Measurements from ENCODE around the gene HLA-DMB. TPM values are rescaled to one million over a fixed set of nuclear protein-coding genes. Genes with fewer than 3 reads are reported as not detected.

Gene HLA-DMB
- total RNA-seq, 2 donors from 2014 or later, result 6.9 to 15.8 TPM

DNA sequence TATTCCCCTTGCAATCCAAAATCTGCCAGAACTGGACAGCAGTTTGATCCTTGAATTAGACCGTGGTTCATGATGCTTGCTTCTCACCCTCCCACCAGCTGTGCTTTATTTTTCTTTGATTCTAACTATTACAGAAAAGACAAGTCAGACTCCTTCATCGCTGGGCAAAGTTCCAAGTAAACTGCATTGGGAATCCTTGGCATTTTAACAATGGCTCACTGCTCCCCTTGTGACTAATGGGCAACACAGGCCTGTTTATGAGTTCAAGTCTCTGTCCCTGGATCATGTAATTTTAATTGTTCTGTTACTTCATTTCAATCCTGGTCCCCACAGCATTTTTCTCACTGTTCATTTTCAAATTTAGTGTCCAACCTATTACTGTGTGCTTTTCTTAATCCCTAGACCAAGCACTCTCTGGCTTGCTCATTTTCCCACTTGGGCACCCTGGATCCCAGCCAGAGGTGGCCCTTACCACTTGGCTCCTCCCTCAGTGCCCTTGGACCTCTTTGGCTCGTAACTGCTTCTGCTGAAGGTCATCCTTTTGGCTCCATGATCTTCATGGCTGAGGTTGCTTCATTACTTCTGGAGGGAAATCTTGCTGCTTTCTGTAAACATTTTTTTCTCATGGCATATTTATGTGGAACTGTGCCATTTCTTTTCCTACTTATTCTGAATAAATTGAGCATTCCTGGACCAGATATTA is 54.0 kb downstream of the HLA-DMB start:
- DNase-seq (no peak), ATAC-seq (peak in 1 of 2 donors; percentile 4)
- intact Hi-C loops (cut with DNase I), result loop anchor here in 1 of 2 donors (1.0 kb wide), 2 partner anchors 44 to 97 kb away; no protein-coding TSS in a partner anchor

DNA sequence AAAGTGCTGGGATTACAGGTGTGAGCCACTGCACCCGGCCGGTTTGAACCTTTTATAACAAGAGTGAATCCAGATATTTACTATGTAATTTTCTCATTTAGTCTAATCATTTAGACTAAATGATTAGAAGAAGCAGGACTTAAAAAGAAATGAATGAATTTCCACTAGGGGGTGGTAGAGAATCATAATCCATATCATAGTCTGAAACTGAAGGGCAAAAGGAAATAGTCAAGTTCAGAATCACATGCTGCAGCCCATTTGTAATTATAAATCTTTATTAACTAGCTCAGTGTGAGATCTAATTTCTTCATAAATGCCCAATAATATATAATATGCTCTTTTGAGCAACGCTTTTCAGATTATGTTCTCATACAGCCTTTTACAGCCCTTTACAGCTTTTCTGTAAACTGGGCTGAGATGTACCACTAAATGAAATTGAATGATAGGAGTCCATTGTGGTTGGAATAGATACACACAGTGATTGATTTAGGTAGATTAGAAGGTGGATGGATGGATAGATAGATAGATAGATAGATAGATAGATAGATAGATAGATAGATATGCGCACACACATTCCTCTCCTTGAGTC is 55.0 kb downstream of the HLA-DMB start:
- ATAC-seq, result peak; percentile 42 to 59
- intact Hi-C loops (cut with DNase I), result loop anchor here (1.0 to 2.0 kb wide), 3 partner anchors 46 to 101 kb away; no protein-coding TSS in a partner anchor
- no peak for DNase-seq

Other genes starting within 250 kb of the HLA-DMB start
- 1 to 10 TPM; 1.1 to 3.5 TPM for gene HLA-DQA2, start 199.6 kb downstream of the HLA-DMB start, total RNA-seq
- gene HLA-DQB2, start 177.5 kb downstream of the HLA-DMB start, total RNA-seq, result 1 to 10 TPM; 1.3 to 4.1 TPM
- under 1 TPM; 0.24 to 0.27 TPM for gene HLA-DOB, start 124.0 kb downstream of the HLA-DMB start, total RNA-seq
- gene TAP2, start 102.3 kb downstream of the HLA-DMB start, total RNA-seq, result 10 to 100 TPM; 19.4 to 30.7 TPM
- 10 to 100 TPM; 30.2 to 33.3 TPM for gene PSMB8, start 97.0 kb downstream of the HLA-DMB start, total RNA-seq
- gene TAP1, start 87.3 kb downstream of the HLA-DMB start, total RNA-seq, result 10 to 100 TPM; 16.8 to 27.5 TPM
- 10 to 100 TPM; 18.6 to 25.9 TPM for gene PSMB9, start 86.8 kb downstream of the HLA-DMB start, total RNA-seq
- 10 to 100 TPM; 20.5 to 38.8 TPM for gene HLA-DMA, start 12.1 kb upstream of the HLA-DMB start, total RNA-seq
- gene BRD2, start 27.6 kb upstream of the HLA-DMB start, total RNA-seq, result 10 to 100 TPM; 79.3 to 97.5 TPM
- 1 to 10 TPM; 1.8 to 3.0 TPM for gene HLA-DOA, start 68.6 kb upstream of the HLA-DMB start, total RNA-seq
- 10 to 100 TPM; 50.5 to 54.1 TPM for gene HLA-DPA1, start 132.6 kb upstream of the HLA-DMB start, total RNA-seq
- 10 to 100 TPM; 47.8 to 53.8 TPM for gene HLA-DPB1, start 135.0 kb upstream of the HLA-DMB start, total RNA-seq